GM18870 (cell line): ENCODE data around the gene PIP5K1B.
"Not testable (repeated sequence)": the region's sequence is repeated elsewhere in the genome, so short reads cannot be mapped to it uniquely, and the experiment has no call there.

ENCODE experiments used
- ATAC-seq: cut with Tn5 transposase; IDR thresholded peaks from one replicate; pipeline ENCODE4 v1.9.1; 2021; ENCODE audit warnings: moderate library complexity; ENCODE audit not compliant: unreplicated experiment

The PIP5K1B gene

DNA sequence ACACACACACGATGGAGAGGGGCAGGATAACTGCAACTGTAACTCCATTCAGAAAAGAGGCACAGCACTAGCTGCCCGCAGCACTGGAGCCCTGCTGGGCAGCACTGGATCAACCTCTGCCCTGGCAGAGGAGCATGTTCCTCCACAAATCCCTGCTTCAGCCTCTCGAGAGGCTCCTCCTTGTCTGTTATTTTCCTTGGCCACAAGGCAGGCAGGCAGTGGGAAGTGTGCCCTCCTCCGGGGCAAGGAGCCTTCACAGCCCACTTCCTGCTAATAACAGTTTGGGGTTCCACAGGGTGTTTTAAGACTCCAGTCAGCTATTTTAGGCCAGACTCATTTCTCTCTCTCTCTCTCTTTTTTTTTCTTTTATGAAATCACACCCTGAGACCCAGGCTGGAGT lies 342.3 kb downstream of the PIP5K1B start:
- ATAC-seq: no peak

DNA sequence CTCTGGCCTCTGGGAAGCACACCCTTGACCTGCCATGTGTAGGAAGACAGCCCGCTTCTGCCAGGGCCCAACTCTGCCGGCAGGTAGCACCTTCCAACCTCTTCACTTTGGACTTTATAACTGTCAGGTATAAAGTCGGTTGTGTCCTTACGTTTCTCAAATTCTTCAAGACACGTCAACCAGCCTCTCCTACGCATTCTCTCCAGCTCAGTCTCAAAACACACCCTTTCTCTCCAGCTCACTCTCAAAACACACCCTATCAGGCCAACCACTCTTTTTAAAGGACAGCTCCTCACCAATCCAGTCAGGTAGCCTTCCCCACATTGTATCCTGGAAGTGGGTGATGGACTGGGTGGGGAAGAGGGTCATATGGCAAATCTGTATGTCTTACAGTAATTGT lies 344.1 kb downstream of the PIP5K1B start:
- no peak for ATAC-seq

DNA sequence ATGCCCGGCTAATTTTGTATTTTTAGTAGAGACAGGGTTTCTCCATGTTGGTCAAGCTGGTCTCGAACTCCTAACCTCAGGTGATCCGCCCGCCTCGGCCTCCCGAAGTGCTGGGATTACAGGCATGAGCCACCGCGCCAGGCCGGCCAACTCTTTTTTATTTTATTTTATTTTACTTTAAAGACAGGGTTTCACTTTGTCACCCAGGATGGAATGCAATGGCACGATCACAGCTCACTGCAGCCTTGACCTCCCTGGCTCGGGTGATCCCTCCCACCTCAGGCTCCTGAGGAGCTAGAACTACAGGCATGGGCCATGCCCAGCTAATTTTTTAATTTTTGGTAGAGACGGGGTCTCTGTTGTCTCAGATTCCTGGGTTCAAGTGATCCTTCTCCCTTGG lies 345.9 kb downstream of the PIP5K1B start:
- not testable (repeated sequence) for ATAC-seq

DNA sequence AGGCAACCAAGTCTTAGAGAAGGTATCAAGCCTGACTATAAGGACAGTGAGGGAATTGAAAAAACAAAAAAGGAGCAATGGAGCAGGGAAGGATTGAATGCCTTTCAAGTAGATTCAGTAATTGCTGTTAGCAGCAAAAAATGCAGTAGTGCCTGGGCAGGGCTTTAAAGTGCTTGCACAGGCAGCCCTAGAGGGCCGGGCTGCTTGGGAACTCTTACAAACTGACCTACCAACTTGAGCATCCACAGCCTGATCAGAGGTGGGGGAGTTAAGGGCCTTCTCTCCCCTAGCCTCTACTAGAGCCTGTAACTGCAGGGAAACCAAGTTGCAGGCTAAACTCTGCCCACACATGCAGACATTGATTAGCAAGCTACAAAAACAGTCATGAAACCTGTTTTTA lies 349.9 kb downstream of the PIP5K1B start:
- no peak for ATAC-seq

DNA sequence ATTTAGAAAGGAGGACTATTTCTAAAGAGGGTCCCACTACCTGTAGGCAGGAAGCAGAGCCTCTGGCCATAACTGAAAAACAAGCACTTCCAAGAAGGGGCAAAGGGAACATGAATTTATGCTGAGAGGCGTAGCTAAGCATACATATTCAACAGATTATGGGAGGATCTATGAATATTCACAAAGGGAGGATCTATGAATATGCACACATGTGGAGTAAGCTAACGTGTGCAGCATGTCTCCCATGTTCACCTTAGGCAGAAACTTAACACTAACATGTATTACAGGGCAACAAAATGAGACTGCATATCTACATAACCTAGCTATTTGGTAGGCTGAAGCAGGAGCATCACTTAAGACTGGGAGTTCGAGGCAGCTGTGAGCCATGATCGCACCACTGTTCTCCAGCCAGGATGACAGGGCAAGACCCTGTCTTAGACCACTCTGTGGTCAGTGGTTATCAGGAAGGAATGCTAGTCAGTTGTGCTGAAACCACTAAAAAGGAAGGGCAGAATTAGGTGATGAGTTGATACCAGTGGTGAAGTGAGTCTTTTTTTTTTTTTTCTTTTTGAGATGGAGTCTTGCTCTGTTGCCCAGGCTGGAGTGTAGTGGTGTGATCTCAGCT lies 351.3 kb downstream of the PIP5K1B start:
- no peak for ATAC-seq

DNA sequence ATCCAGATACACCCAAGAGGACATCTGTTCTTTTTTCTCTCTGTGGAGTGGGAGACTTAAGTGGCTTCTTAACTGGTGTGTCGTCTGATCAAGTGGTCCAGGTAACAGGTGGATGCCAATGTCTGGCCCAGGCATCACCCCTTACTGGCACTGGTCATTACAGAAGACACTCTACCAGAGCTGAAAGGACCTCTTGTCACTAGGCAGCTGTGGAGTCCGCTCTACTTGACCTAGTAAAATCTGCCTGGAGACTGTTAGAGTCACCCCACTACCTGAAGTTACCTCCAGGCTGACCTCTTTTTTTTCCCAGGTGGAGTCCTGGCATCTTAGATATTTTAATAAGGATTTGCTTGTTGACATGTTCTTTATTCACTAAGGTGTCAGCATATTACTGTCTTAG lies 353.1 kb downstream of the PIP5K1B start:
- no peak for ATAC-seq
